SK-N-SH (cell line): Measurements from ENCODE around the gene KCNH8. TPM values are rescaled to one million over a fixed set of nuclear protein-coding genes. Genes with fewer than 3 reads are reported as not detected.

ENCODE experiments used
- CTCF ChIA-PET: fragments of 300-600, 350-600 bp; formaldehyde crosslinking; extraction: SDS; loops from one replicate; lab custom pipeline; 2021; lab: Yijun Ruan, JAX
- POLR2A ChIA-PET: fragments of 350-600 bp; sonication (Branson Sonifier 250); formaldehyde crosslinking; extraction: SDS; loops from one replicate; lab custom pipeline; 2020; ENCODE audit warnings: antibody characterized with exemption, inconsistent platforms; lab: Yijun Ruan, JAX
- DNase-seq: peaks from one replicate; pipeline ENCODE4 v3.0.0; 2012
- H2AFZ ChIP-seq: fragments of 200-600 bp; sonication (generic); 2 replicates; pipeline ENCODE4 v1.8.1; 2016; ENCODE audit warnings: antibody characterized with exemption, mild to moderate bottlenecking, low read depth
- H3F3A ChIP-seq: fragments of 200-600 bp; sonication (generic); replicated peaks from 2 replicates; pipeline ENCODE3; 2016; ENCODE audit warnings: antibody characterized with exemption, mild to moderate bottlenecking; ENCODE audit not compliant: insufficient read depth
- H3K27ac ChIP-seq, 2 experiments: fragments of 200-500 bp in 1 of 2; fragments of 200-600 bp in 1 of 2; sonication (Bioruptor generic) in 1 of 2; sonication (generic), shearing (Covaris generic) in 1 of 2; 2 replicates each; pipeline versions ENCODE4 v1.5.1 to v1.6.1; 2014 to 2016; ENCODE audit warnings: low read depth in 2 of 2, inconsistent platforms in 1 of 2, low read length in 1 of 2, mild to moderate bottlenecking in 1 of 2, mixed read lengths in 1 of 2
- H3K27me3 ChIP-seq: fragments of 200-600 bp; sonication (generic), shearing (Covaris generic); 2 replicates; pipeline ENCODE4 v1.6.1; 2016; ENCODE audit warnings: mixed run types; ENCODE audit not compliant: insufficient read depth
- H3K36me3 ChIP-seq, 2 experiments: fragments of 200-500 bp in 1 of 2; fragments of 200-600 bp in 1 of 2; sonication (Bioruptor generic) in 1 of 2; sonication (generic) in 1 of 2; replicated peaks in 1 of 2; 2 replicates each; pipeline versions ENCODE3 to v1.5.1; 2014 to 2016; ENCODE audit warnings: low read length in 1 of 2, mild to moderate bottlenecking in 1 of 2; ENCODE audit not compliant: insufficient read depth in 2 of 2, control insufficient read depth in 1 of 2
- H3K4me1 ChIP-seq, 2 experiments: fragments of 200-500 bp in 1 of 2; fragments of 200-600 bp in 1 of 2; sonication (Bioruptor generic) in 1 of 2; sonication (generic), shearing (Covaris generic) in 1 of 2; 2 replicates each; pipeline versions ENCODE4 v1.5.1 to v1.6.1; 2014 to 2016; ENCODE audit warnings: low read depth in 1 of 2, low read length in 1 of 2, mixed run types in 1 of 2; ENCODE audit not compliant: insufficient read depth in 2 of 2, control insufficient read depth in 1 of 2
- H3K4me2 ChIP-seq: fragments of 200-600 bp; sonication (generic), shearing (Covaris generic); 2 replicates; pipeline ENCODE4 v1.6.1; 2017; ENCODE audit warnings: mixed run types
- H3K4me3 ChIP-seq, 2 experiments: fragments of 200-500 bp in 1 of 2; fragments of 200-600 bp in 1 of 2; sonication (Bioruptor generic) in 1 of 2; sonication (generic), shearing (Covaris generic) in 1 of 2; 2 replicates each; pipeline versions ENCODE4 v1.5.1 to v1.8.1; 2014 to 2016; ENCODE audit warnings: low read depth in 2 of 2, inconsistent platforms in 1 of 2, low read length in 1 of 2, mild to moderate bottlenecking in 1 of 2, mixed read lengths in 1 of 2, moderate library complexity in 1 of 2
- H3K79me2 ChIP-seq: fragments of 200-600 bp; sonication (generic); 2 replicates; pipeline ENCODE4 v1.8.1; 2017; ENCODE audit warnings: mild to moderate bottlenecking; ENCODE audit not compliant: insufficient read depth
- H3K9ac ChIP-seq: fragments of 200-600 bp; sonication (generic); 2 replicates; pipeline ENCODE4 v1.6.1; 2017; ENCODE audit warnings: mixed run types
- H3K9me2 ChIP-seq: fragments of 200-600 bp; sonication (generic); 2 replicates; pipeline ENCODE4 v1.6.1; 2017; ENCODE audit warnings: mixed run types
- H3K9me3 ChIP-seq: fragments of 200-600 bp; sonication (generic); 2 replicates; pipeline ENCODE4 v1.6.1; 2017; ENCODE audit warnings: mixed run types, mild to moderate bottlenecking, moderate library complexity
- H4K20me1 ChIP-seq: fragments of 200-600 bp; sonication (generic); 2 replicates; pipeline ENCODE4 v1.6.1; 2017; ENCODE audit warnings: mild to moderate bottlenecking, mixed run types; ENCODE audit not compliant: insufficient read depth
- EP300 ChIP-seq, 2 experiments: IDR thresholded peaks; 2 replicates each; pipeline versions ENCODE4 v1.4.0 to v1.6.1; 2012; ENCODE audit warnings: borderline replicate concordance in 1 of 2, low read depth in 1 of 2, low read length in 1 of 2
- FOXJ3 ChIP-seq: sonication (generic); formaldehyde crosslinking; IDR thresholded peaks from 2 replicates; pipeline ENCODE4 v1.5.1; 2020; ENCODE audit warnings: mild to moderate bottlenecking, missing genetic modification reagents
- FOXM1 ChIP-seq: IDR thresholded peaks from 2 replicates; pipeline ENCODE4 v1.4.0; 2012; ENCODE audit warnings: low read depth, mild to moderate bottlenecking
- GABPA ChIP-seq: IDR thresholded peaks from 2 replicates; pipeline ENCODE4 v1.4.0; 2012; ENCODE audit warnings: low read depth, mild to moderate bottlenecking
- IRF3 ChIP-seq: fragments of 150-350 bp; IDR thresholded peaks from 2 replicates; pipeline ENCODE4 v1.6.1; 2016; ENCODE audit warnings: mild to moderate bottlenecking, low read depth, low read length
- MEF2A ChIP-seq: IDR thresholded peaks from 2 replicates; pipeline ENCODE4 v1.4.0; 2012; ENCODE audit warnings: low read depth, borderline replicate concordance
- REST ChIP-seq: IDR thresholded peaks from 2 replicates; pipeline ENCODE4 v1.6.1; 2012; ENCODE audit warnings: mild to moderate bottlenecking, low read depth, low read length, moderate library complexity
- RFX5 ChIP-seq: IDR thresholded peaks from 2 replicates; pipeline ENCODE4 v1.6.1; 2012; ENCODE audit warnings: mild to moderate bottlenecking, improper control_type of control experiment, low read length
- RXRA ChIP-seq: IDR thresholded peaks from 2 replicates; pipeline ENCODE4 v1.4.0; 2012; ENCODE audit warnings: low read depth, mild to moderate bottlenecking, borderline replicate concordance
- SIN3A ChIP-seq: IDR thresholded peaks from 2 replicates; pipeline ENCODE4 v1.6.1; 2012; ENCODE audit warnings: low read depth, mild to moderate bottlenecking, low read length, moderate library complexity, borderline replicate concordance
- SMC3 ChIP-seq: IDR thresholded peaks from 2 replicates; pipeline ENCODE4 v1.6.1; 2012; ENCODE audit warnings: low read depth, low read length, improper control_type of control experiment
- TEAD4 ChIP-seq: IDR thresholded peaks from 2 replicates; pipeline ENCODE4 v1.4.0; 2012; ENCODE audit warnings: mild to moderate bottlenecking, borderline replicate concordance; ENCODE audit not compliant: insufficient read depth
- USF1 ChIP-seq: IDR thresholded peaks from 2 replicates; pipeline ENCODE4 v1.4.0; 2012; ENCODE audit warnings: low read depth, borderline replicate concordance
- YY1 ChIP-seq: IDR thresholded peaks from 2 replicates; pipeline ENCODE4 v1.4.0; 2012; ENCODE audit warnings: low read depth, mild to moderate bottlenecking
- ZBTB33 ChIP-seq: IDR thresholded peaks from 2 replicates; pipeline ENCODE4 v1.4.0; 2012; ENCODE audit warnings: low read depth, borderline replicate concordance
- WGBS: methylation state at CpG from one replicate; pipeline ENCODE4 v1.1.6; 2017; ENCODE audit warnings: low lambda C conversion rate; 5-methylcytosine and 5-hydroxymethylcytosine counted together
- polyA plus RNA-seq, 3 experiments: library from polyadenylated mRNA; depleted of rRNA; stranded (reverse); fragments of >200 nt; gene quantifications; 2 replicates each; pipeline ENCODE4 v1.2.3, GENCODE V29; 2012
- TF ChIP-seq, protein P1 (sequence below): IDR thresholded peaks from 2 replicates; pipeline ENCODE4 v1.4.0; 2012; ENCODE audit warnings: low read depth

Gene KCNH8
- polyA plus RNA-seq, 1 of the 3 experiments (the other 2 are of a cell fraction) = 0.05 TPM

DNA sequence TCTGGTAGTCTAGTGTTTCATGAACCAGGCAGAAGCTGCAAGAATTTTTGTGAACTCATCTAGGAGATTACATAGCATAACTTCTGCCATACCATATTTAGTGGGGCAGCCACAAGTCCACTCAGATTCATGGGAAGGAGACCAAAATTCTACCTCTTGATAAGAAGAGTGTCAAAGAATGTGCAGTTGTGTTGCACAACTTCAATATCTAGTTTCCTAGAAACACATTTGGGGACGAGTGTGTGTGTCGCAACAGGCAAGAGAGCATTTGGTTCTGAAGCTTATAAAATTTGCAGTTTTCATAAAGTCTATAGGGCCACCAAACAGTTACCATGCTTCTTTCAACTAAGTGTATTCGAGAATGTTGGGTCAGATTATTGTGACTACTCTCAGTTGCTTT is 115.3 kb downstream of the KCNH8 start:
- Histone ChIP-seq H4K20me1 (no peaks in the 10 kb centered on the region), H3K4me2 (no peak overlapping the region), H3K4me1 (no peaks in the 10 kb centered on the region), H2AFZ (no peak overlapping the region), H3K79me2 (no peaks in the 10 kb centered on the region), H3K9me3 (no peaks in the 10 kb centered on the region), H3K27ac (no peak overlapping the region), H3K27me3 (no peaks in the 10 kb centered on the region), H3K36me3 (no peaks in the 10 kb centered on the region)
- POLR2A ChIA-PET = no interaction called here
- TF ChIP-seq IRF3 = no peak
- TF ChIP-seq SMC3 = no peak
- no peak for TF ChIP-seq EP300 (IDR thresholded peaks at IDR 0.05; ENCODE audit: borderline replicate concordance in 1 of 2, low read depth in 1 of 2, low read length in 1 of 2)
- TF ChIP-seq, protein P1, sequence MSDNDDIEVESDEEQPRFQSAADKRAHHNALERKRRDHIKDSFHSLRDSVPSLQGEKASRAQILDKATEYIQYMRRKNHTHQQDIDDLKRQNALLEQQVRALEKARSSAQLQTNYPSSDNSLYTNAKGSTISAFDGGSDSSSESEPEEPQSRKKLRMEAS = no peak
- TF ChIP-seq REST = no peak
- no peak for TF ChIP-seq SIN3A
- TF ChIP-seq RXRA = no peak
- TF ChIP-seq TEAD4 = no peak
- no peak for TF ChIP-seq RFX5
- TF ChIP-seq USF1 = no peak
- TF ChIP-seq FOXJ3 (CRISPR knock-in tag) = no peak
- no peak for TF ChIP-seq YY1
- no peak for TF ChIP-seq MEF2A
- no peak for TF ChIP-seq GABPA
- TF ChIP-seq FOXM1 = no peak
- no peak for TF ChIP-seq ZBTB33
- TF ChIP-seq, all 33 proteins: peak for 0
- no peak for DNase-seq
- CTCF ChIA-PET = no interaction called here
- Histone ChIP-seq H3K9me2 (no peaks in the 10 kb centered on the region), H3F3A (no peaks in the 10 kb centered on the region), H3K4me3 (no peak overlapping the region), H3K9ac (no peak overlapping the region)
- 23% methylated on average over 3 of the region's 3 CpGs for WGBS
